Central memory CD8-positive, alpha-beta T cell (primary cell): ENCODE measurements around the gene KNDC1.

Source experiments
- ATAC-seq: fragments of 150-1000 bp; cut with Tn5 transposase; replicated peaks from 2 replicates; pipeline ENCODE4 v1.10.0; 2022; ENCODE audit warnings: mild to moderate bottlenecking, moderate FRiP score, moderate number of reproducible peaks; ENCODE audit not compliant: poor library complexity, severe bottlenecking; ENCODE audit errors: extremely low read depth
- DNase-seq, 2 donors: peaks; one replicate each; pipeline ENCODE4 v3.0.0; 2021; ENCODE audit warnings: low spot score in 2 of 2
- H3K27ac Mint-ChIP-seq: one replicate; pipeline ENCODE4 v1.8.0; 2022; ENCODE audit warnings: low read depth, mild to moderate bottlenecking, moderate library complexity, mixed read lengths
- H3K27me3 Mint-ChIP-seq: one replicate; pipeline ENCODE4 v1.8.0; 2022; ENCODE audit warnings: mixed read lengths
- H3K36me3 Mint-ChIP-seq: one replicate; pipeline ENCODE4 v1.8.0; 2022; ENCODE audit warnings: mild to moderate bottlenecking, moderate library complexity, mixed read lengths; ENCODE audit not compliant: insufficient read depth
- H3K4me1 Mint-ChIP-seq: one replicate; pipeline ENCODE4 v1.8.0; 2022; ENCODE audit warnings: mixed read lengths
- H3K4me3 Mint-ChIP-seq: one replicate; pipeline ENCODE4 v1.8.0; 2022; ENCODE audit warnings: mild to moderate bottlenecking, moderate library complexity, mixed read lengths
- H3K9me3 Mint-ChIP-seq: one replicate; pipeline ENCODE4 v1.8.0; 2022; ENCODE audit warnings: mixed read lengths

The KNDC1 gene

DNA sequence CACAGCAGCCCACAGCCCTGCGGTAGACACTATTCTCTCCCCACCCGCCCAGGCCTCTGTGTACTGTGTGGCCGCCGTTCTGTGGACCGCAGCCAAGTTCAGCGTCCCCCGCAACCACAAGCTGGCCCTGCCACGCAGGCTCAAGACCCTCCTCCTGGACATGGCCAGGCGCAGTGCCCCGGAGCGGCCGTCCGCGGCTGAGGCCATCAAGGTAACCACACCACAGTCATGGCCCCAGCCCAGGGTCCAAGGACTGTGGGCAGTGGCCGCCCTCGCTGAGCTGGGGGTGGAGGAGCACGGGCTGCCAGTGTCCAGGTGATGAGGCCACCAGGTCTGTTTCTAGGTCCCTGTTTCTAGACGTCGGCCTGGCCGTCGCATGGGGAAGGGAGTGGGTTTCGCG, 35.6 kb downstream of the KNDC1 start:
- Mint-ChIP-seq H3K36me3 (no peaks in the 10 kb centered on the region), H3K27ac (no peak overlapping the region), H3K27me3 (no peaks in the 10 kb centered on the region), H3K4me1 (no peaks in the 10 kb centered on the region), H3K9me3 (no peaks in the 10 kb centered on the region), H3K4me3 (no peak overlapping the region)
- ATAC-seq (no peak), DNase-seq (no peak)

DNA sequence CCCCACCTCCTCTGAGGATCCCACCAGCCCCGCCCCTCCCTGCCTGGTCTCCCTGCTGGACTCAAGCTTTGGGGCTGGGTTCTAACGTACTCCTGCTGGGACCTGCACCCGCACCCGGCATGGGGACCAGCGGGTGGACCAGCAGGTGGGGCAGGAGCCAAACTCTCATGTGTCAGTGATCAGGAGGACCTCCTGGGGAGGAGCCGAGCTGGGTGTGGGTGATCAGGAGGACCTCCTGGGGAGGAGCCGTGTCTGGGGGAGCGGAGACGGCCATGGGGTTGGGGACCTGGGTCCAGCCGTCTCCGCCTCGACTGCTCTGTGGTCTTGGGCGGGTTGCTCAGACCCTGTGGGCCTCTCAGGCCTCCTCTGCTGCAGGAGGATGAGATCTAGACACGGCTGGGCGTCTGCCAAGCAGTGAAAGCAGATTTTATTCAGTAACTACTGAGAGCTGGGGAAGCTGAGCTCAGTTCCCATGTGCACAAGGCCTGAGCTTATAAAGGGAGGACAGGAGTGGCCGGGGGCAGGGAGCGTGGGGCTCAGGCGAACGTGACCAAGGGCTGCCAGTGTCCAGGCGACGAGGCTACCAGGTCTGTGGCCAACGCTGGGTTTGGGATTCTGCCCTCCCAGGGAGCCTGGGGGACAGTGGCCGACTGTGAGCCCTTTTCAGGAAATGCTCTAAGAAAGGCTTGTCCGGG, 36.3 kb downstream of the KNDC1 start:
- H3K4me1 Mint-ChIP-seq, result no peaks in the 10 kb centered on the region
- no peaks in the 10 kb centered on the region for H3K27me3 Mint-ChIP-seq
- DNase-seq (no peak), ATAC-seq (no peak)
- H3K36me3 Mint-ChIP-seq, result no peaks in the 10 kb centered on the region
- H3K4me3 Mint-ChIP-seq, result no peak overlapping the region
- H3K27ac Mint-ChIP-seq, result no peak overlapping the region
- H3K9me3 Mint-ChIP-seq, result no peaks in the 10 kb centered on the region

DNA sequence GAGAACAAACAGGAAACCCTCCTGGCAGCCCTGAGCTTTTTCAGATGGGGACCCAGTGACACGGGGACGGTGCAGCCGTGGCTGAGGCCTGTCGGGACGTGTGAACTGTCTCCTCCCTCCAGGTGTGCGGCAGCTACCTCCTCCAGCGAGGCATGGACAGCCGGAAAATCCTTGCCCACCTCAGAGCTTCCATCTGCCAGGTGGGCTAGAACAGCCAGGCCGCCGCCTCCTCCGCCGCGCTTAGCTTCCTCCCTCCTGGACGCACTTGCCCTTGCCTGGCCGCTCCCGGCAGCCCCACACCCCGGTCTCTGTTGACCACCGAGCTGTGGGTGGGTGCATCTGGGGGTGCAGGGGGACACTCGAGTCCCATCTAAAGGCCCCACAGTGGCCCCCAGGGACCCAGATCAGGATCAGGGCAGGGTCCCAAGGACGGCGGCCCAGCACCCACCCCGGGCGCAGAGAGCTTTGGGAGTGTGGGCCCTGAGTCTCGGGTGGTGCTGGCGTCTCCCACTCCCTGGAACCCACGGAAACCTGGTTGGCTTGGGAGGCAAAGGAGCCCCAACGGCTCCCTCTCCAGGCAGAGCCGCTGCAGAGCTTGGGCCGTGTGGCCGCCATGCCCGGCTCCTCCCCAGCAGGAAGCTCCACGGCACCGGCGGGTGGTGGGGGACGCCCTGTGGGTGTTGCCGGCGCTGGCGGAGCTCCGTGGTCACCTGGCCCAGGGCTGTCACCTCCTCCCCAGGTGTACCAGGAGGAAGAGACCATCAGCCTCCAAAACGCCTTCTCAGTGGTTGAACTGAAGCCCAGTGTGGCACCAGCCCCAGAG, 37.1 kb downstream of the KNDC1 start:
- no peaks in the 10 kb centered on the region for H3K27me3 Mint-ChIP-seq
- no peaks in the 10 kb centered on the region for H3K4me1 Mint-ChIP-seq
- no peaks in the 10 kb centered on the region for H3K36me3 Mint-ChIP-seq
- H3K4me3 Mint-ChIP-seq, result no peak overlapping the region
- H3K27ac Mint-ChIP-seq, result no peak overlapping the region
- no peak for DNase-seq
- no peak for ATAC-seq
- no peaks in the 10 kb centered on the region for H3K9me3 Mint-ChIP-seq

GRCh38 chr10:133197786-133198185, 37.8 kb downstream of the KNDC1 start:
- no peak for ATAC-seq
- no peaks in the 10 kb centered on the region for H3K27me3 Mint-ChIP-seq
- H3K27ac Mint-ChIP-seq, result no peak overlapping the region
- DNase-seq, result no peak
- no peaks in the 10 kb centered on the region for H3K36me3 Mint-ChIP-seq
- H3K4me3 Mint-ChIP-seq, result no peak overlapping the region
- no peaks in the 10 kb centered on the region for H3K4me1 Mint-ChIP-seq
- H3K9me3 Mint-ChIP-seq, result no peaks in the 10 kb centered on the region

GRCh38 chr10:133198206-133198605, 38.2 kb downstream of the KNDC1 start:
- Mint-ChIP-seq H3K9me3 (no peaks in the 10 kb centered on the region), H3K27me3 (no peaks in the 10 kb centered on the region), H3K4me1 (no peaks in the 10 kb centered on the region), H3K27ac (no peak overlapping the region), H3K4me3 (no peak overlapping the region), H3K36me3 (no peaks in the 10 kb centered on the region)
- DNase-seq (no peak), ATAC-seq (no peak)

- no peaks in the 10 kb centered on the region for H3K27me3 Mint-ChIP-seq
- no peak for DNase-seq
- no peaks in the 10 kb centered on the region for H3K4me1 Mint-ChIP-seq
- no peaks in the 10 kb centered on the region for H3K9me3 Mint-ChIP-seq
- ATAC-seq, result no peak
- H3K36me3 Mint-ChIP-seq, result no peaks in the 10 kb centered on the region
- H3K4me3 Mint-ChIP-seq, result no peak overlapping the region
- no peak overlapping the region for H3K27ac Mint-ChIP-seq
Observed at GRCh38 chr10:133198621-133199487, 38.8 kb downstream of the KNDC1 start.

DNA sequence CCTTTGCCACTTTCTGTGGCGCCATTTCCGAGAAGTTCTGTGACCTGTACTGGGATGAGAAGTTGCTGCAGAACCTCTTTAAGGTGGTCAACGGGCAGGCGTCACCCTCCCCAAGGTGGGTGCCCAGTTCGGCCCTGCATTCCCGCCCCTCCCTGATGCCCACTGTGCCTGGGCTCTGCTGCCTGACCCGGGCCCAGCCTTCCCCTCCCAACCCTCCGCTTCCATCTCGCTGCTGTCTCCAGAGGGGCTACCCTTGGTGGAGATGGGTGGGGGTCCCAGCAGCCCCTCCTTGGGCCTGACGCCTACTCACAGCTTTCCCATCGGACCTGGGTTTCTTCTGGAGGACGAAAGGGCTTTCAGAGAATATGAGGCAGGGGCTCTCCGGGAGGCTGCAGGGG, 39.5 kb downstream of the KNDC1 start:
- DNase-seq, result no peak
- Mint-ChIP-seq H3K4me1 (no peaks in the 10 kb centered on the region), H3K36me3 (no peaks in the 10 kb centered on the region), H3K4me3 (no peak overlapping the region), H3K9me3 (no peaks in the 10 kb centered on the region), H3K27me3 (no peaks in the 10 kb centered on the region), H3K27ac (no peak overlapping the region)
- no peak for ATAC-seq

DNA sequence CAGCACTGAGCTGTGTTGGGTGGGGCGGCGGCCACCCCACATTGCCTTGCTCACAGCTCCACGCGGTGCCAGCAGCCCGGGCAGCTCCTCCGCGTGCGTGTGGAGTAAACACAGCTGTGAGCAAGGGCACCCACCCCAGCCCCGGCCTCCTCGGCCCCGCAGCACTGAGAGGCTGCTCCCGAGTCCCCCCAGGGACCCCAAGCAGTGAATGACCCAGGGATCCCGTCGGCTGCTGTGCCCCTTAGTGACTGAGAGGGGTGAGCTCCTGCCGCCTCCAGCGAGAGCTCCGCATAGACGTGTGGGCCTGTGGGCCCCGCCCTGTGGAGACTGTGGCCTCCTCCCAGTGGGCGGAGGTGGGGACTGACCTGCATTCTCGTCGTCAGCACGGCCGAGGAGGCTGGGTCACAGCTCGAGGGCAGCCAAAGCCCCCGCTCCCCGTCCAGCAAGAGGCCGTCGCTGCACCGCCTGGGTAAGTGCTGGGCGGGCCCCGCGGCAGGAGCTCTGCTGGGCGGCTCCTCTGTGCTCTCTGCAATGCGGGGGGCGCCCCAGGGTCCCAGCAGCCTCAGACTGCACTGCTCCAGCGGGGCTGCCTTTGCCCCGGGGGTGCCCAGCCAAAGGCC, 40.1 kb downstream of the KNDC1 start:
- H3K36me3 Mint-ChIP-seq, result no peaks in the 10 kb centered on the region
- H3K27ac Mint-ChIP-seq, result no peak overlapping the region

DNA sequence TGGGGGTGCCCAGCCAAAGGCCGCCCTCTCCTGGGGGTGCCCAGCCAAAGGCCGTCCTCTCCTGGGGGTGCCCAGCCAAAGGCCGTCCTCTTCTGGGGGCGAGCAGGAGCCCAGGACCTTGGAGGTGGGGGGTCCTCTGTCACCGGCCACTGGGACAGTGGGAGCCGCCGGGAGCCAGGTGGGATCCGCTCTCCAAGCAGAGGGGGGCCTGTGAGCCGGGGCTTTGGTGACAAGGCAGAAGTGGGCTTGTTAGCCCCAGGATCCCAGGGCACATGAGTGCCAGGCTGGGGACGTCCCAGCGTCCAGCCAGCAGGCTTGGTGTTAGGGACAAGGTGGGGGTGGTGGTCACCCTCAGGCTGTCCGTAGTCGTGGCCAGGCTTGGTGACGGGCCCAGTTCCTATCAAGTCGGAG, 40.6 kb downstream of the KNDC1 start:
- no peaks in the 10 kb centered on the region for H3K4me1 Mint-ChIP-seq
- no peaks in the 10 kb centered on the region for H3K36me3 Mint-ChIP-seq
- no peak overlapping the region for H3K27ac Mint-ChIP-seq
- H3K27me3 Mint-ChIP-seq, result no peaks in the 10 kb centered on the region
- H3K4me3 Mint-ChIP-seq, result no peak overlapping the region
- H3K9me3 Mint-ChIP-seq, result no peaks in the 10 kb centered on the region
- ATAC-seq (no peak), DNase-seq (no peak)

More for the DNA sequence above, 40.1 kb downstream of the KNDC1 start:
- Mint-ChIP-seq H3K9me3 (no peaks in the 10 kb centered on the region), H3K27me3 (no peaks in the 10 kb centered on the region), H3K4me3 (no peak overlapping the region), H3K4me1 (no peaks in the 10 kb centered on the region)
- ATAC-seq (no peak), DNase-seq (no peak)

- H3K4me1 Mint-ChIP-seq, result no peaks in the 10 kb centered on the region
- DNase-seq, result no peak
- H3K4me3 Mint-ChIP-seq, result no peak overlapping the region
- H3K9me3 Mint-ChIP-seq, result no peaks in the 10 kb centered on the region
- no peaks in the 10 kb centered on the region for H3K36me3 Mint-ChIP-seq
- no peak for ATAC-seq
- H3K27me3 Mint-ChIP-seq, result no peaks in the 10 kb centered on the region
- no peak overlapping the region for H3K27ac Mint-ChIP-seq
Observed at GRCh38 chr10:133201151-133201947, 41.3 kb downstream of the KNDC1 start.

DNA sequence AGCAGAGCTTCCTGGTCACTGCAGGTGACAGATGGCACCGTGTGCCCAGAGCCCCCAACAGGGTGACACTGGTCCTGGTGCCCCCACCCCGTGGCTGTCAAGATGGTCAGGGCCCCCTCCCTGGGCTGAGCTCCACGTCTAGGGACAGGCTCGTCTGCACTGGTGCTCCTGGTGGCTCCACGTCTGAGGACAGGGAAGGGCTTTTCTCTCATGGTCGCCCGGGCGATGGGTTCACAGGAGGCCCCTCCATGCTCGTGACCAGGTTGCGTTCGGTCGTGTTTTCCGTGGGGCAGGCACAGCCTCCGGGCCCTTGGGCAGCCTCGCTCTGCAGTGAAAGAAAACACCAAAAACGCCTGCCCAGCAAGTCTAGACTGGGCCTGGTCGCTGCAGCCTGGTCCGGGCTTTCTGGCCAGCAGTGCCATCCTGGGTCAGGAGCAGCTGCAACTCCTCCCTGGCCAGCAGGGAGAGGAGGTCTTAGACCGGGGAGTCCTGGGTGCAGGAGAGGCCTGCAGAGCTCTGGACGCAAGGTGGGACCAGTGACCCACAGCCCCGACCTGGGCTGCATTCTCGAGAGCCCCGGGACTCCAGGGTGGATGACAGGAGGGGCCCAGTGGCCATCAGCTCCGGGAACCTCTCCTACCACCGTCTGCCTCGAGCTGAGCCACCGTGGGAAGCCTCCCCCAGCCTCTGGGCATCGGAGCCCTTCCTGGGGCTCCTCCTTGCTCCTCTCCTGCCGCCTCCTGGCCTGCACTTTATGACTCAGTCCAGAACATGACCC, 42.1 kb downstream of the KNDC1 start:
- Mint-ChIP-seq H3K27me3 (no peaks in the 10 kb centered on the region), H3K4me3 (no peak overlapping the region), H3K36me3 (no peaks in the 10 kb centered on the region), H3K27ac (no peak overlapping the region), H3K4me1 (no peaks in the 10 kb centered on the region), H3K9me3 (no peaks in the 10 kb centered on the region)
- no peak for DNase-seq
- no peak for ATAC-seq
